Suprapubic skin (tissue), 4 donors: ENCODE data around the gene PDE4D. TPM values are rescaled to one million over a fixed set of nuclear protein-coding genes. Genes with fewer than 3 reads are reported as not detected.

Source experiments
- DNase-seq, 2 donors: peaks; one replicate each; pipeline ENCODE4 v3.0.0-alpha.2; 2019; ENCODE audit warnings: low spot score in 2 of 2
- H3K27ac ChIP-seq: fragments of 200-600 bp; sonication (generic); one replicate; pipeline ENCODE4 v1.5.1; 2019
- H3K27me3 ChIP-seq: fragments of 200-600 bp; sonication (generic); one replicate; pipeline ENCODE4 v1.5.1; 2019
- H3K36me3 ChIP-seq: fragments of 200-600 bp; sonication (generic); one replicate; pipeline ENCODE4 v1.5.1; 2019
- H3K4me1 ChIP-seq: fragments of 200-600 bp; sonication (generic); one replicate; pipeline ENCODE4 v1.5.1; 2019
- H3K4me3 ChIP-seq: fragments of 200-600 bp; sonication (generic); one replicate; pipeline ENCODE4 v1.5.1; 2019; ENCODE audit warnings: mild to moderate bottlenecking
- H3K9me3 ChIP-seq: fragments of 200-600 bp; sonication (generic); one replicate; pipeline ENCODE4 v1.5.1; 2019
- EP300 ChIP-seq: sonication (generic); formaldehyde crosslinking; IDR thresholded peaks from one replicate; pipeline ENCODE4 v1.6.1; 2017; ENCODE audit warnings: antibody characterized with exemption
- POLR2A ChIP-seq, 2 donors: fragments of 450-650 bp; IDR thresholded peaks; one replicate each; pipeline ENCODE4 v1.6.1; 2017; ENCODE audit warnings: antibody characterized with exemption in 2 of 2, mild to moderate bottlenecking in 2 of 2, moderate library complexity in 2 of 2
- POLR2AphosphoS5 ChIP-seq, 3 donors: sonication (generic); formaldehyde crosslinking; IDR thresholded peaks; one replicate each; pipeline ENCODE4 v1.6.1; 2017; ENCODE audit warnings: antibody characterized with exemption in 3 of 3
- WGBS: methylation state at CpG from one replicate; pipeline ENCODE4 v1.1.5; 2018; 5-methylcytosine and 5-hydroxymethylcytosine counted together
- total RNA-seq, 4 donors: library from RNA; depleted of rRNA; stranded (reverse); fragments of >200 nt; gene quantifications; one replicate each; pipeline ENCODE4 v1.1.0, GENCODE V29; 2016
- TF ChIP-seq, protein P1 (sequence below), 2 donors: fragments of 200-600 bp in 1 of 2; fragments of 450-650 bp in 1 of 2; sonication (generic) in 1 of 2; IDR thresholded peaks; one replicate each; pipeline ENCODE4 v1.5.1; 2016 to 2019; ENCODE audit warnings: antibody characterized with exemption in 2 of 2, mild to moderate bottlenecking in 1 of 2, moderate library complexity in 1 of 2

The PDE4D gene
- total RNA-seq, 4 donors from 2014 or later, result 26.8 to 57.2 (median 29.9) TPM

DNA sequence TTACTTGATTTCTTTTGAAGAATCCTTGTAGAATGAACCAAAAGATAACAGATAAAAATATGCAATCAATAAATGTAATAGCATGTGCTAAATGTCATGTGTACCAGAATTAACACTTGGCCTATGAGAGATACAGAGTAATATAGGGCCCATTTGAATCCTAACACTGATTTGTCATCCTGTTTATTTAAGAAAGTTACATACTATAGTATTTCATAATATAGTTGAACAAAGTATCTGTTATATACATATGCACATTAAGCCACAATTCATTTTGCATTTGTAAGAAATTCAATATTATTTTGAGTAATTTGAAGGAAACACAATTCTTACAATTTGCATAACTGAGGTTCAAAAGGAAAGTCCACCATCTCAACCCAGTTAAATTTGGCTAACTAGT lies 389.5 kb downstream of the PDE4D start:
- no peaks in the 10 kb centered on the region for H3K36me3 ChIP-seq
- H3K4me3 ChIP-seq, result no peak overlapping the region
- no peak for TF ChIP-seq EP300
- TF ChIP-seq, protein P1, sequence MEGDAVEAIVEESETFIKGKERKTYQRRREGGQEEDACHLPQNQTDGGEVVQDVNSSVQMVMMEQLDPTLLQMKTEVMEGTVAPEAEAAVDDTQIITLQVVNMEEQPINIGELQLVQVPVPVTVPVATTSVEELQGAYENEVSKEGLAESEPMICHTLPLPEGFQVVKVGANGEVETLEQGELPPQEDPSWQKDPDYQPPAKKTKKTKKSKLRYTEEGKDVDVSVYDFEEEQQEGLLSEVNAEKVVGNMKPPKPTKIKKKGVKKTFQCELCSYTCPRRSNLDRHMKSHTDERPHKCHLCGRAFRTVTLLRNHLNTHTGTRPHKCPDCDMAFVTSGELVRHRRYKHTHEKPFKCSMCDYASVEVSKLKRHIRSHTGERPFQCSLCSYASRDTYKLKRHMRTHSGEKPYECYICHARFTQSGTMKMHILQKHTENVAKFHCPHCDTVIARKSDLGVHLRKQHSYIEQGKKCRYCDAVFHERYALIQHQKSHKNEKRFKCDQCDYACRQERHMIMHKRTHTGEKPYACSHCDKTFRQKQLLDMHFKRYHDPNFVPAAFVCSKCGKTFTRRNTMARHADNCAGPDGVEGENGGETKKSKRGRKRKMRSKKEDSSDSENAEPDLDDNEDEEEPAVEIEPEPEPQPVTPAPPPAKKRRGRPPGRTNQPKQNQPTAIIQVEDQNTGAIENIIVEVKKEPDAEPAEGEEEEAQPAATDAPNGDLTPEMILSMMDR (IDR thresholded peaks at IDR 0.05), result no peak
- no peak for TF ChIP-seq POLR2A (IDR thresholded peaks at IDR 0.05)
- TF ChIP-seq POLR2AphosphoS5 (IDR thresholded peaks at IDR 0.05), result no peak
- no peaks in the 10 kb centered on the region for H3K9me3 ChIP-seq
- no peak overlapping the region for H3K27ac ChIP-seq
- H3K4me1 ChIP-seq, result no peaks in the 10 kb centered on the region
- no peaks in the 10 kb centered on the region for H3K27me3 ChIP-seq
- no peak for DNase-seq

DNA sequence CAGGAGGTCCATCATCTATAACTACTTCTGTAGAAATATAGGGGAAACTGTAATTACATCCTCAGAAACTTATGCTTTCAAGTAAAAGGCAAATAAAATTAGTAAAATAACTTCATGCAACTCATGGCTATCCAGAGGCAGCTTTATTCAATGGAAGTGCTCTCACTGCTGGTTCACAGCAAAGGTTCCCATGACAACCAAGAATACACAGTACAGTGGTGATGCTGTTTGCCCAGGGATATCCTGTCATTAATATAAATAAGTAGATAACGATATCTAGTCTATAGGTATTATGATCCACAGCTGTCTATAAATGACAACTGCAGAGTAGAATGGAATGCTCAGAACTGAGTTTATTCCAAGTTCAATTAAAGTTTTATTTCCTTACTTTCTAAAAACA lies 390.3 kb downstream of the PDE4D start:
- DNase-seq, result no peak
- Histone ChIP-seq H3K9me3 (no peaks in the 10 kb centered on the region), H3K27ac (no peak overlapping the region), H3K27me3 (no peaks in the 10 kb centered on the region), H3K4me3 (no peak overlapping the region), H3K36me3 (no peaks in the 10 kb centered on the region), H3K4me1 (no peaks in the 10 kb centered on the region)
- TF ChIP-seq, protein P1 (IDR thresholded peaks at IDR 0.05), result no peak
- TF ChIP-seq POLR2AphosphoS5 (IDR thresholded peaks at IDR 0.05) (no peak), POLR2A (IDR thresholded peaks at IDR 0.05) (no peak), EP300 (no peak)
- 53% methylated on average over 1 of the region's 1 CpG for WGBS

DNA sequence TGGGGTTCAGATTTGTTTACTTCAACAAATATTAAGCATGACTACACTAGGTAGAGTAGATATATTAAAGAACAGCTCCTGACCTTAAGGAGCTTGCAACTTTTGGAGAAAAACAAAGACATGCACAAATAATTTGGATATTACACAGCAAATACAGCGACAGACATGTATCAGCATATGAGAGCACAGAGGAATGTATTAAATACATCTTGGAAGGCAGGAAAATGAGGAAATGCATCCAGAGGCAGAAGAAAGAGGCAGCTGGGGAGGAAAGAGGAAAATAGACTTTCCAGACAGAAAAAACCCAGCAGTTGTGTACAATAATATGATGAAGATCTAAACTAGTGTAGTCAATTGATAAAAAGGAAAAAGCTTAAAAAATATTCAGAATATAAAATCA lies 392.2 kb downstream of the PDE4D start:
- TF ChIP-seq POLR2A (IDR thresholded peaks at IDR 0.05) (no peak), POLR2AphosphoS5 (IDR thresholded peaks at IDR 0.05) (no peak), EP300 (no peak)
- TF ChIP-seq, protein P1 (IDR thresholded peaks at IDR 0.05), result no peak
- 61% methylated on average over 1 of the region's 1 CpG for WGBS

DNA sequence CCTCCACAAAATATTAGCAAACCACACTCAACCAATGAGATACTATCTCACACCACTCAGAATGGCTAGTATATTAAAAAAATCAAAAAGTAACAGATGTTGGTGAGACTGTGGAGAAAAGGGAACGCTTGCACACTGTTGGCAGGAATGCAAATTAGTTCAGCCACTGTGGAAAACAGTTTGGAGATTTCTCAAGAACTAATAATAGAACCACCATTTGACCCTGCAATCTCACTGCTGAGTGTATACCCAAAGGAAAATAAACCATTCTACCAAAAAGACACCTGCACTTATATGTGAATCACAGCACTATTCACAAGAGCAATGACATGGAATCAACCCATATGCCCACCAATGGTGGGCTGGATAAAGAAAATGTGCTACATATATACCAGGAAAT lies 393.5 kb downstream of the PDE4D start:
- Histone ChIP-seq H3K36me3 (no peaks in the 10 kb centered on the region), H3K4me3 (no peak overlapping the region), H3K9me3 (no peaks in the 10 kb centered on the region), H3K4me1 (no peaks in the 10 kb centered on the region), H3K27me3 (no peaks in the 10 kb centered on the region), H3K27ac (no peak overlapping the region)
- TF ChIP-seq EP300, result no peak
- no peak for TF ChIP-seq POLR2A (IDR thresholded peaks at IDR 0.05)
- no peak for TF ChIP-seq POLR2AphosphoS5 (IDR thresholded peaks at IDR 0.05)
- TF ChIP-seq, protein P1 (IDR thresholded peaks at IDR 0.05), result no peak
- DNase-seq, result no peak
- WGBS, result 50% methylated on average over 1 of the region's 1 CpG

More for the DNA sequence above, 392.2 kb downstream of the PDE4D start:
- no peak overlapping the region for H3K4me3 ChIP-seq
- DNase-seq, result no peak
- no peaks in the 10 kb centered on the region for H3K36me3 ChIP-seq
- no peaks in the 10 kb centered on the region for H3K9me3 ChIP-seq
- no peaks in the 10 kb centered on the region for H3K27me3 ChIP-seq
- no peak overlapping the region for H3K27ac ChIP-seq
- no peaks in the 10 kb centered on the region for H3K4me1 ChIP-seq

DNA sequence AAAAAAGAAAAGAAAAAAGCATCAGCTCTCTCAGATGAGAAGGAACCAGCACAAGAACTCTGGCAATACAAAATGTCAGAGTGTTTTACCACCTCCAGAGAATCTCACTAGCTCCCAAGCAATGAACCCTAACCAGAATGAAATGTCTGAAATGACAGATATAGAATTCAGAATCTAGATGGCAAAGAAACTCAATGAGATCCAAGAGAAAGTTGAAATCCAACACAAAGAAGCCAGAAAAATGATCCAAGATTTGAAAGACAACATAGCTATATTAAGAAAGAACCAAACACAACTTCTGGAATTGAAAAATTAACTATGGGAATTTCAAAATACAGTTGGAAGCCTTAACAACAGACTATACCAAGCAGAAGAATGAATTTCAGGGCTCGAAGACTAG lies 396.3 kb downstream of the PDE4D start:
- no peak overlapping the region for H3K27ac ChIP-seq
- no peak for DNase-seq
- no peaks in the 10 kb centered on the region for H3K27me3 ChIP-seq
- no peaks in the 10 kb centered on the region for H3K36me3 ChIP-seq
- whole genome bisulfite sequencing, result 90% methylated on average over 1 of the region's 1 CpG
- no peak overlapping the region for H3K4me3 ChIP-seq
- no peaks in the 10 kb centered on the region for H3K9me3 ChIP-seq
- TF ChIP-seq, protein P1 (IDR thresholded peaks at IDR 0.05), result no peak
- TF ChIP-seq EP300 (no peak), POLR2AphosphoS5 (IDR thresholded peaks at IDR 0.05) (no peak), POLR2A (IDR thresholded peaks at IDR 0.05) (no peak)
- H3K4me1 ChIP-seq, result no peaks in the 10 kb centered on the region
